GM12801 (cell line): ENCODE results near the gene GMCL2.

ENCODE experiments used
- TF ChIP-seq, protein P1 (sequence below): IDR thresholded peaks from one replicate; pipeline ENCODE4 v1.5.1; 2011; ENCODE audit warnings: control low read depth; ENCODE audit not compliant: insufficient read length; ENCODE audit errors: extremely low read depth

The GMCL2 gene

DNA sequence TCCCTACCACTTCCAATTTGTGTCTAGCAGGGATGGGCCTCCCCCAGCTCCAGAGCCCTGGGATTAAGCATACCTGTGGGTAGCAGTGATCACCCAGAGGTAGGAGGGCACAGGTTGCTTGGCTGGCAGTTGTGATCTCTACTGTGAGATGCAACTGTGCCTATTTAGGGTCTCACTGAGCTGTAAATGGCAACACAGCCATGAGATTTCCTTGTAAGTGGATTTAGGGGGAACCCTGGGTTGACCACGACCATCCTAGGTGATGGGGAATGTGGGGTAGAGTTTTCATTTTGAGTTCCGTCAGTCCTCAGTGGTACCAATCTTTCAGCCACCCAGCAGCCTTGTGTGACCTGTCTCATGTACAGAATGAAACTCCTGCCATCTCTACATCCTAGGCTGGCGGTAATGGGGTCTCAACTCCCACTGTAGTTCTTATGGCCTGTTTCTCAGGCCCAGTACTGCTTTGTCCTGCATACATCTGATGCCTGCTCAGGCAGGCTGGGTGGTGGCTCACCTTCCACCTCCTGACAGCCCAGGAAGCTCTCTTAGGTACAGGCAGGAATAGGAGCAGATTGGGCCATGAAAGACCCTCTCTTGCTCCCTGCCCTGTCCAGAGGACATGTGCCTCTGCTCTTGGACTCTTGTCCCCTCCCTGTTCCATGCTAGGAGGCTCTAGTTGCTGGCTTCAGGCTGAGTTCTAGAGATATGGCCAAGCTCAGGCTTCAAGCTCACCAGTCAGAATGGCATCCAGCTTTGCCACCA lies 25.3 kb upstream of the GMCL2 start:
- TF ChIP-seq, protein P1, sequence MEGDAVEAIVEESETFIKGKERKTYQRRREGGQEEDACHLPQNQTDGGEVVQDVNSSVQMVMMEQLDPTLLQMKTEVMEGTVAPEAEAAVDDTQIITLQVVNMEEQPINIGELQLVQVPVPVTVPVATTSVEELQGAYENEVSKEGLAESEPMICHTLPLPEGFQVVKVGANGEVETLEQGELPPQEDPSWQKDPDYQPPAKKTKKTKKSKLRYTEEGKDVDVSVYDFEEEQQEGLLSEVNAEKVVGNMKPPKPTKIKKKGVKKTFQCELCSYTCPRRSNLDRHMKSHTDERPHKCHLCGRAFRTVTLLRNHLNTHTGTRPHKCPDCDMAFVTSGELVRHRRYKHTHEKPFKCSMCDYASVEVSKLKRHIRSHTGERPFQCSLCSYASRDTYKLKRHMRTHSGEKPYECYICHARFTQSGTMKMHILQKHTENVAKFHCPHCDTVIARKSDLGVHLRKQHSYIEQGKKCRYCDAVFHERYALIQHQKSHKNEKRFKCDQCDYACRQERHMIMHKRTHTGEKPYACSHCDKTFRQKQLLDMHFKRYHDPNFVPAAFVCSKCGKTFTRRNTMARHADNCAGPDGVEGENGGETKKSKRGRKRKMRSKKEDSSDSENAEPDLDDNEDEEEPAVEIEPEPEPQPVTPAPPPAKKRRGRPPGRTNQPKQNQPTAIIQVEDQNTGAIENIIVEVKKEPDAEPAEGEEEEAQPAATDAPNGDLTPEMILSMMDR, result no peak

DNA sequence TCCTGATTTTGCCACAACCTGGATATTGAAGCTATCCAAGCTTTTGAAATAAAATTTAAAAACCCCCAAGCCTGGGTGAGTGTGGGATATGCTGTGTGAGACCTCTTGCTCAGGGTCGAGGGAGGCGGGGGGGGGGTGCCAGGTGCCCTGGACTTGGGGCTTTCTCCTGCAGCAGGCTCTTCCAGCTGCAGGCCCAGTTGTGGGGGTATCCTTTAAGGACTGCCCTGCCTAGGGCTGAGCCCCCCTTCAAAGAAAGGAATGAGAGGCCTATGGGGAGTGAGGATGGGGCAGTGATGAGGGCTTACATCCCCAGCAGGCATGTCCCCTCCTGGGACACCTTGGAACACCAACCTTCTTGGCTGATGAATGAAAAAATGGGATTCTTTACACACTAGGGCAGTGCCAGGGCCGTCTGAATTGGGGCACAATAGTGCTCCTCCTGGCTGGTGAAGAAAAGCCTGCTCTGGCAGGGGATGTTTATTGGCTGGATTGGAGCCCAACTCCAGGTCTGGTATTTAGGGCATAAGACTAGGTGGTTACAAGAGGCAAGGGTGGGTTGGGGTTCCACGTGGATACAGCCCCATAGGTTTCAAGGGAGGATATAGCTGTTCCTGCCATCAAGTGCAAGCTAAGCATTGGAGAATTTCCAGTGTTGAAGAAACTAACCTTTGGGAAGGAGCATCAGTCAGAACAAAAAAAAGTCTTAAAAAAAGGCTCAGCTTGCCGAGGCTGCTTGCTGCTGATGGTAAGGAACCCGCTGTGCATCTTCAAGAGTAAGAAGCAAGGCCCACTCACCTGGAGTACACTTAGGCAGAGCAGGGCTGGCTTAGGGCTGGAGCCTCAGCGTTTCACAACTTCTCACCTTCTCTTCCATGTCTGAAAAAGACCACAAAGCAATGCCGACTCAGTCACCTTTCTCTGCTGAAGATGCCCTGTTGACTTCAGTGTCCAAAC lies 24.2 kb upstream of the GMCL2 start:
- TF ChIP-seq, protein P1, result no peak

DNA sequence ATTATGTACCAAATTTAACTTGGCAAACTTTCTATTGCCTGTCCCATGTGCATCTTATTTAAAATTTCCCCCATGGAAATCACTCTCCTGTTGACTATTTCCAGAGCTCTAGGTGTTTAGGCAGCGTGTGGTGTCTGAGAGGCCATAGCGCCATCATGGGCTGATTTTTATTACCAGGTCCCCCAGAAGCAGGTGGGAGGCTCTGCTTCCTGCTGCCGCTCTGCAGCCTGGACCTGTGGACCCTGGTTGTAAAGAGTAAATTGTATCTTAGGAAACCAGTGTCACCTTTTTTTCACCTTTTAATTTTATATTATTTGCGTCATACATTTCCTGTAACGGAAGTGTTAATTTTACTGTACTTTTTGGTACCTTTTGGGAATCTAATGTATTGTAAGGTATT lies 23.5 kb upstream of the GMCL2 start:
- TF ChIP-seq, protein P1, result no peak

DNA sequence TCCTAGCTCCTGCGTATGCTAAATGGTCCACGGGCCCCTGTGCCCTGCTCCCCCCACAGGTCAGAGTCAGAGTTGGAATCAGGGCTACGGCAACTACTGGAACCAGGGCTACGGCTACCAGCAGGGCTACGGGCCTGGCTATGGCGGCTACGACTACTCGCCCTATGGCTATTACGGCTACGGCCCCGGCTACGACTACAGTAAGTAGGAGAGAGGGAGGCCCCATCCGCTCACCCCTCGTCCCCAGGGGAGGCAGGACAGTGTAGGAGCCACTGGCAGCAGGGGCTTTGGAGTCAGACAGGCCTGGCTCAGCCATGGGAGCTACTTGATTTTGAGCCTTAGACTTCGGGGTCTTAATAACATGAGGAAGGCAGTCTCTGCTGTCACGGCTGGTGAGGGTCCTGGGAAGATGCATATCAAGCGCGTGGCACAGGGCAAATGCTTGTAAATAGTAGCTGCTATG lies 22.9 kb upstream of the GMCL2 start:
- TF ChIP-seq, protein P1, result no peak

DNA sequence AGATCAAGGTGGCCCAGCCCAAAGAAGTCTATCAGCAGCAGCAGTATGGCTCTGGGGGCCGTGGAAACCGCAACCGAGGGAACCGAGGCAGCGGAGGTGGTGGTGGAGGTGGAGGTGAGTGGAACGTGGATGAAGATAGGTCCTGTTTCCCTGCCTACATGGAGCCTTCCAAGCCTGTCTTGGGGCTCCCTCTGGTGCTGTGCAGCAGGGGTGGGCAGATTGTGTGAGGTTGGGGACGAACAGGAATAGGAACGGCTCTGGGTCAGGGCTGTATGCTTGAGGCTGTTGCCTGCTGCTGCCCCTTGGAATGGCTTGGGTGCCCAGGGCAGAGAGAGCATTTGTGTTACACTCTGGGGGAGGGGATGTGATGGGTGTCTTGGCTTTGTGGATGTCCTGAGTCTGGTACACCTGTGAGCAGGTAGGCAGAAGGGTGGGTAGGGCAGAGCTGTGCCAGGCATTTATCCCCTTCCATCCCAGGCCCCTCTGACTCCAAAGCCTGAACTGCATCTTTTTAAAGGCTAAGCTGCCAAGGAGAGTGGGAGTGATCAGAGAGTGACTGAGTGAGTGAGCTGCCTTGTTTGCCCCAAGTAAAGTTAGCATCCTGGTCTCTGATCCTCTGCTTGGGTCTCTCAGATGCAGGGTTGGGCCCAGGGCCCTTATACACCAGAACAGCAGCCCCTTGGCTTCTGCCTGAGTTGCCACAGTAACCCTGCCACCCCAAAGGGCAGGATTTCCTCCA lies 22.3 kb upstream of the GMCL2 start:
- TF ChIP-seq, protein P1, result no peak

DNA sequence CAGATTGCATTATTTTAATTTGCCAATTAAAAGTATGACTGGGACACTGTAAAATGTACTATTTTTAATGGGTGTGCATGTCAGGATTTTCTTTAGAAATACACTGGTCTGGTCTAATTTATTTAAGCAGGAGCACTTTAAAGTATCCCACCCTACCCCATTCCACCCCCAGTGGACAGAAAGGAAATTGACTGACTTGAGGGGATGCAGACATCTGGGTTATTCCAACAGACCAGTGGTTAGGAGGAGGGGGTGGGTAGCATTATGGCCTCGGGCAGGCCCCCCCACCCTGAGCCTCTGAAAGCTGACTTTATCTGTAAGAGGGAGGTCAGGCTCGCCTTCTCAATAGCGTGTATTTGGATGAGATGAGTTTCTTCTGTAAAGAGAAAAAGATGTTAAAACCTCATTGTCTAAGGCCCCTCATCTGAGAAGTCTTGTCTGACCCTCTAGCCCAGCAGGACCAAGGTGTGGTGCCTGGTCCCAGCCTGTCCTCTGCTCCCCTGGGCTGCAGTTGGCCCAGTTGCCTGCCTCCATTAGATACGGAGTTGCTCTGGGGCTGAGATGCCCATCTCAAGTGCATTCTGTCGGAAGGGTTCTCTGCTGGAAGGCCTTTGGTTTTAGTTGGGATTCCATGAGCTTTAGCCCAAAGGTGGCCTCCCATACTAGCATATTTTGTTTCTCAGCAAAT lies 21.5 kb upstream of the GMCL2 start:
- TF ChIP-seq, protein P1, result no peak
